HS-27A (cell line): Measurements from ENCODE around the gene PTDSS2.
"Not testable (repeated sequence)": the region's sequence is repeated elsewhere in the genome, so short reads cannot be mapped to it uniquely, and the experiment has no call there.

Experiments
- DNase-seq: peaks from one replicate; pipeline ENCODE4 v3.0.0-alpha.2; 2012; ENCODE audit warnings: low read depth, missing footprints

The PTDSS2 gene

DNA sequence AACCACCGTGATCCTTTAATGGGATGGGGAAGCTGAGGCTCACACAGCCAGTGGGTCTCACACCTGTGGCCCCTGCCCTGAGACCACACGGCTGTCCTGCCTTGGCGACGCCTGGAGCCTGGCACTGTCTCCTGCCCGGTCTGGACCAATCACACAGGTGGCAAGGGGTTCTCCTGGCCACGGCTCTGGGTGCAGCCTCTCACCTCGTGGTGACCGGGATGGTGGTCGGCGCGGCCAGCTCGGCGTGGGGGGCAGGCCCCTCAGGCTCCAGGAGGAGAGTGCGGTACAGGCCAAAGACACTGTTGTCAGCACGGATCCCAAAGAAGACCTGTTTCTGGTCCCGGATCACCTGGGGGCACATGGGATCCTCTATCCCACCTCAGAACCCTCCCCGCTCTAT is 17.0 kb upstream of the PTDSS2 start:
- DNase-seq = no peak

DNA sequence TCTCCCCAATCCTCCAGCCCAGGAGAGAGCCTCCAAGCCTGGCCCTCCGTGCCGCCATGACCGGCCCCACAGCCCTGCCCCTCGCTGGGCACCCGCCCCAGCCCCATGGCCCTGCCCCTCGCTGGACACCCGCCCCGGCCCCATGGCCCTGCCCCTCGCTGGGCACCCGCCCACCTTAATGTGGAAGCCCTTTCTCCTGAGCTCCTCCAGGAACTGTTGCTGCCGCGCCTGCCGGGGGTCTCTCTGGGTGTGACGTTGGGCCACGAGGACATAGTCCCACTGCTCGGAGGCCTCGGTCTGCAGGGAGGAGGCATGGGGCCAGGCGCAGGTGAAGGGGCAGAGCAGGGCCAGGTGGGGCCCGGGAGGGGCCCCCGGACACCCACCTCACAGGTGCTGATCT is 16.4 kb upstream of the PTDSS2 start:
- no peak for DNase-seq

DNA sequence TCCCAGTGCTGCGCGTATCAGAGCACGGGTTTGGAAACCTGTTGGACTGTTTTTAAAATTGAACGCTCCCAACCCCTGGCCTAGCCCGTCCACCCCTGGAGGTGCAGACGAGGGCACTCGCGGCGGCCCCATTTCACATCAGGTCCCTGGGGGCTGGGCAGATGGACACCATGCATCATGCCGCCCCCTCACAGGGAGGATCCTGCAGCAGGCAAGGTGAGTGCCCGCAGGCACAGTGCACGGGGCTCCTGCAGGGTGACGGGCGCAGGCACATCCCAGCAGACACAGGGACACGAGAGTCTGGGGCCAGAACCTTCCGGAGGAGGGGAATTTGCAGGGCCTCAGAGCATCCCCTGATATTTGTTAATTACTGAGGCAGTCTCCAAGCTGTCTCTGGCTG is 15.6 kb upstream of the PTDSS2 start:
- DNase-seq = no peak

DNA sequence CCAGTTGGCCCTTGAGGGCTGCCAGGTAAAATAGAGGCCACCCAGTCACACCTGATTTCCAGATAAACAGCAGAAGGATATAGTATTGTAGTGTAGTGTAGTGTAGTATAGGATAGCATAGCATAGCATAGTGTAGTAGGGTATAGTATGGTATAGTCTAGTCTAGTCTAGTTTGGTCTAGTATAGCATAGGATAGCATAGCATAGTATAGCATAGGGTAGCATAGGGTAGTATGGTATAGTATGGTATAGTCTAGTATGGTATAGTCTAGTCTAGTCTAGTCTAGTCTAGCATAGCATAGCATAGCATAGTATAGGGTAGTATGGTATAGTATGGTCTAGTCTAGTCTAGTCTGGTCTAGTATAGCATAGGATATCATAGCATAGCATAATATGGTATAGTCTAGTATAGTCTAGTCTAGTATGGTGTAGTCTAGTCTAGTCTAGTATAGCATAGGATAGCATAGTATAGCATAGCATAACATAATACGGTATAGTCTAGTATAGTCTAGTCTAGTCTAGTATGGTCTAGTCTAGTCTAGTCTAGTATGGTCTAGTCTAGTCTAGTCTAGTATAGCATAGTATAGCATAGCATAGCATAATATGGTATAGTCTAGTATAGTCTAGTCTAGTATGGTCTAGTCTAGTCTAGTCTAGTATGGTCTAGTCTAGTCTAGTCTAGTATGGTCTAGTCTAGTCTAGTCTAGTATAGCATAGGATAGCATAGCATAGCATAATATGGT is 14.9 kb upstream of the PTDSS2 start:
- DNase-seq = not testable (repeated sequence)

DNA sequence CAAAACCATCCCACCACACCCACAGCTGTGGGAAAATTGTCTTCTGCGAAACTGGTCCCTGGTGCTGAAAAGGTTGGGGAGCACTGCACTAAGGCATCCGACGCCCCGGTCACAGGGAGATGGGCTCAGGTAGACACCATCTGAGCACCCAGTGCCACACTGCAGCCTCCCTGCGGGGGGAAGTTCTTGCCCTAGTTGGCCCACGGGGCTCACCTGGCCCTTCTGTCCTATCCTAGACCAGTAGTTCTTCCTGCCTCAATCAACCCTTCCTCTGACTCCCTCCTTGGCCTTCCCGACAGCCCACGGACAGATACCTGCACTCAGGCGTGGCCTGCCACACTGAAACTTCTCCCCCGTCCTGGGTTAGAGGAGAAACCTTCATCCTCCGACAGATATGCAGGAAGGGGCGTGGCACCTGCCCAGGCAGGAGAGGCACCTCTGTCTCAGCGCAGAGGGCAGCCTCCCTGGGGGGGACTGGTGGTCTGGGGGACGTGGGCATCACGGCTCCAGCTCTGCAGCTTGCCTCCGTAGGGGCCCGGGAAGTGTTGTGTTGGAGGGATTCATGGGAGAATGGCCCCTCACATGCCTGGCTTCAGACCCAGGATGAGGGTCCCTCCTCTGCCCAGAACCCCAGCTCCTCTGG is 12.7 kb upstream of the PTDSS2 start:
- no peak for DNase-seq

DNA sequence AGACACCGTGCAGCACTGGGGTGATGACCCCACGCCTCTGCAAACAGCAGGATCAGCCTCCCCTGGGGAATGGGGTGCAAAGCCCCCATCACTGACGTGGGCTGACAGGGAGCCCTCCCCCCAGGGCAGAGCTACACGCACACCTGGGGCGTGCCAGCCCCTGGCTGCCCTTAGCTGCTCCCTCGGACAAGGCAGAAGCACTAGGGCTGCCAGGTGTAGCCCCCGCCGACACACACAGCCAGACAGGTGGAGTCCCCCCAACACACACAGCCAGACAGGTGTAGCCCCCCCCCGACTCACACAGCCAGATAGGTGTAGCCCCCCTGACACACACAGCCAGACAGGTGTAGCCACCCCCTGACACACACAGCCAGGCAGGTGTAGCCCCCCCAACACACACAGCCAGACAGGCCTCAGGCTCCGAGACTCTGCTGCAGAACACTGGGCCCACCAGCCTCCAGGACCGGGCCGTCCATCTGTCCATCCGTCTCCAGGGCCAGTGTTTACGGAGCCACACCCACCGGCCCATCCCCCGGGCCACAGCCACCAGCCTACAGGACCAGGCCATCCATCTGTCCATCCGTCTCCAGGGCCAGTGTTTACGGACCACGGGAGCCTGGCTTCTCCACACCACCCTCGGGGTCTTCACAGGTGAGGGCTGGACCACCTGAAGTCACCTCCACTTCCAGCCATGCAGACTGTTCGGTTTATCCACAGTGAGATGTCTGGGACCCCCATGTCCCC is 11.8 kb upstream of the PTDSS2 start:
- DNase-seq = no peak

DNA sequence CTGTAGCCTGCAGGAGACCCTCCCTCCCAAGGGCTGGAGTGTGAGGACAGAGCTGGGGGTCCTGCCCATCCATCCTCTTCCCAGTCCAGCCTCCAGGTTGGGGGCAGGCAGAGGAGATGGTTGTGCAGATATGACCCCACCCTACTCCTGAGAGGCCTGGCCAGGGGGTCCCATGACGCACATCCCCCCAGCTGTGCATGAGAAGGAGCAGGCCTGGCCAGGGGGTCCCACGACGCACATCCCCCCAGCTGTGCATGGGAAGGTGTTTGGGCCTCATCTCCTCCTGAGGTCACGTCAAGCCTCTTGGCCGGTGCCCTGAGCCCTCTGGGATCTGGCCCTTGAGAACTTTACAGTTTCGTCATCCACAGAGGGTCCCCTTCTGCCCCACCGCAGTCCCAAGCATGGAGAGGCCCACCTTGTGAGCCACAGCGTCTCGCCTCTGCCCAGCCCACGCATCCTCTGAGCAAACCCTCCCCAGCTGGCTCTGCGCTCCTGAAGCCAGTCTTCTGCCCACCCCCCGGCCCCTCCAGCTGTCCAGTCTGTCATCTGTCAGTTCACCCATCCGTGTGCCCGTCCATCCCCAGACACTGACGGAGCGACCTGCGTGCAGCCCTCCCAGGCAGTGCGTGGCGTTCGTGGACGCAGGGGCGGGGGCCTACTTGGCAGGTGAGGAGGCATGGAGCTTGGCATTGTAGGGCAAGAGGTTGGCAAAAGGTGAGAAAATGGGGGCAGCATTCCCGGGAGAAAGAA is 10.6 kb upstream of the PTDSS2 start:
- no peak for DNase-seq

DNA sequence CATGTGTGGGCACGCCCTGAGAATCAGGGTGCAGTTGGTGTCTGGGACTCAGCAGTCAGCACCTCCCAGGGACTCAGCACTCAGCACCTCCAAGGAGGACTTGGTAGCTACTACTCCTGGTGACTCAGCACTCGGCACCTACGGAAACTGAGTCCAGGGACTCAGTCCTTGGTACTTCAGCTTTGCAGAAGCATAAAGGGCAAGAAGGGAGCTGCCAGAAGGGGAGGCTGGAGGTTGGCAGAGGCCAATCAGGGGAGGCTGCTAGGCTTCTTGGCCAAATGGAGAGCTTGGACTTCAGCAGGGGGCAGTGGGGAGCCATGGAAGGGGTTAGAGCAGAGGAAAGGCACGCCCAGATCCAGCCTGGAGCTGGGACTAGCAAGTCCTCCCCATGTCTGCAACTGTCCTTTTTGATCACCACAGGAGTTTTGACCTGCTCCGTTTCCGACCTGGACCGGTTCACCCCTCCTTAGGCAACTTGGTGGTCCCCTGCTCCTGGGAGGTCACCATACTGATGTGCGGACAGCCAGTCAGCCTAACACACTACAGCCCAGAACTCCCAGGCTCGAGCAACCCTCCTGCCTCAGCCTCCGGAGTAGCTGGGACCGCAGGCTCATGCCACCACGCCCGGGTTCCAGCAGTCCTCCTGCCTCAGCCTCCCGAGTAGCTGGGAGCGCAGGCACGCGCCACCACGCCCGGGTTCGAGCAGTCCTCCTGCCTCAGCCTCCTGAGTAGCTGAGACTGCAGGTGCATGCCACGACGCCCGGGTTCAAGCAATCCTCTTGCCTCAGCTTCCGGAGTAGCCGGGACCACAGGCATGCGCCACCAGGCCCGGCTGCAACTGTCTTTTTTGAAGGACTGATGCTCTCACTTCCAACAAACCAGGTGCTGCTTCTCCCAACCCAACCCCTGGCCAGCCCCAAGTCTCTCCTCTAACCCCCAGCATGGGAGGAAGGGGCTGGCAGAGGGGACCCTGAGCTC is 9.7 kb upstream of the PTDSS2 start:
- DNase-seq = no peak

DNA sequence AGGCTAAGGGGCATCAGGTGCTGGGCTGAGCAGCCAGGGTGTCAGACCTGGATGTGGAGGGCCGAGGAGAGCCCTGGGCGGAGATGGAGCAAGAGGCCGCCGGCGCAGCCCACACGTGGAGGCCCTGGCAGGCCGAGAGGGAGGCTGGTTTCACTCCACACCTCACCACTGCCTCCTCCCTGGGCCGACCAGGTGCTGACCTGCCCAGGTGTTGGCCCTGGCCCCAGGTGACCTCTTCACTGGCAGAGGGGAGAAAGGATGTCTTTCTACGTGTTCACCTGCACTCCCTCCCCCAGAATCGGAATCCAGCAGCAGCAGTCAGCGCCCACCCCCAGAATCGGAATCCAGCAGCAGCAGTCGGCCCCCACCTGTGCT is 9.0 kb upstream of the PTDSS2 start:
- no peak for DNase-seq

DNA sequence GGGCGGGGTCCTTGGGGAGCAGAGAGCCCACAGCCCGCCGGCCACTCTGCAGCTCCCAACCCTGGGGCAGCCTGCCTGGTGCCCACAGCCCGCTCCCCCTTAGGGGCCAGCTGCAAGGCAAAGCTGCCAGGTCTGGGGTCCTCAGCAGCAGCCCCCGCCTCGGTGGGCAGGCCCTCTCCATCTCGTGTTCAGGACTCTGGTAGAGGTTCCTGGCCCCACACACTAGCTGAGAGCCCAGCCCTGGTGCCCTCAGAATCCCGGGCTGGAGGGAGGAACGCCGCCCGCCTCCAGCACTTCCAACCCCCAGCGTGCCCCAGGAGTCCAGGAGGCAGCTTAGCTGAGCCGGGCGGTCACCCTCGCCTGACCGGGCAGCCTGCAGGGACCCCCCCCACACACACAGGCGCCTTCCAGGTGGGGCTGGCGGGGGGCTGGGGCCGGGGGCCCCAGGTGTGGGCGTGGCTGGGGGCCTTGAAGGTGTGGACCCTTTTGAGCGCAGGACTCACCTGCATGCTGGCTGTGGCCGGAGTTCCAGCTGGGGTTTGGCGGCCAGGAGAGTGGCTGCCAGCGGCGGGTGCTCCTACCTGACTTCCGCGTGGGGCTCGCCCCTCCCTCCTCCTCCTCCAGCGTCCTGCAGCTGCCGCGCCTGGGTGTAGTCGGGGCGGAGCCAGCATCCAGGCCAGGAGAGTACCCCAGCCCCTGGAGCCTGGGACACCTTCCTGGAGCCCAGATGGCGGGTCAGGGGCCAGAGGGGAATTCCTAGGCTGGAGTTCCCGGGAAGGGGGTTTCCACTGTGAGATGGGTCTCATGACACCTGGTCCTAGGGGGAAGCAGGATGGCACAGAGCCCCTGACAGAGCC is 8.4 kb upstream of the PTDSS2 start, which contains the start of gene ANO9:
ANO9 (minus strand) TSS at position 594 of the 857 bp plus-strand sequence; CDS start at position 509, 85 bp downstream.
- DNase-seq = no peak

DNA sequence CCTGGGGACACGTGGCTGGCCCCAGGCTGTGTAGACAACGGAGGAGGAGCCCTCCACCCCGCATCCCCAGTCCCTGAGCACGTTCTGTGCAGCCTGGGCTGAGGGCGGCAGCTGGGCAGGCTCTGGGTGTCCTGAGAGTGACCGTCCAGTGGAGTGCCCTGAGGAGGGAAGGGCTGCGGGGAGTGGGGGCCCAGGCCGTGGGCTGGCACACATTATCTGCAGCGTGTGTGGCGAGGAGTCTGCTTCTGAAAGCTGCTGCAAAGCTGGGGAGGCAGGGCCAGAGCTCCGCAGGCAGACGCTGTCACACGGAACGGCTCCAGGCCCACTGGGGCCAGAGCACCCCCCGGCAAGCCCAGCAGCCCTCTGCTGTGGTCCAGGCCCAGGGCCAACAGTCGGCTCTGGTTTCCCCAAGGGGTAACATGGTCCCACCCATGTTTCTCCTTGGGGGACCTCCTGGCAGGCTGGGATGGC is 7.4 kb upstream of the PTDSS2 start:
- DNase-seq = no peak

DNA sequence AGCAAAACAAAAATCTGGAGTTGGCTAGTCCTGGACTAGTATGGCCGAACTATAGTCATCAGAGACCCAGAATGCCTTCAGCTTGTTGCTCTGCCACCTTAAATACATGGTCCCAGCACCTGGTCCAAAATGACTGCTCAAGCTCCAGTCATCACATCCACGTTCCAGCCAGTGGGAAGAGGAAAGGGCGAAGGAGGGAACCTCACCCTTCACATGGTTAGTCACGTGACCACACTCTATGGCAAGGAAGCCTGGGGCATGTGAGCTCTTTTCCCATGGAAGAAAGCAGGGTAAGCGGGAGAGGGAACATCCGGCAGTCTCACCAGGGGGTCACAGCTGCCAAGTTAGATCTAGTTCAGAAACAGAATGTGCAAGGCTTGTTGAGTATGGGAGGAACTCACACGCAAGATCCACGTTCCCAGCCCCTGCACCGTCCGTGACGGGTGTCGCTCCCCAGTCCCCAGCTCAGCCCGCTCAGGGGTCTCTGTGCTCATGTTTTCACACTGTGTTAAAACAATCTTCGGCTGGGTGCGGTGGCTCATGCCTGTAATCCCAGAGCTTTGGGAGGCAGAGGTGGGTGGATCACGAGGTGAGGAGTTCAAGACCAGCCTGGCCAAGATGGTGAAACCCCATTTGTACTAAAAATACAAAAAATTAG is 6.4 kb upstream of the PTDSS2 start:
- no peak for DNase-seq

DNA sequence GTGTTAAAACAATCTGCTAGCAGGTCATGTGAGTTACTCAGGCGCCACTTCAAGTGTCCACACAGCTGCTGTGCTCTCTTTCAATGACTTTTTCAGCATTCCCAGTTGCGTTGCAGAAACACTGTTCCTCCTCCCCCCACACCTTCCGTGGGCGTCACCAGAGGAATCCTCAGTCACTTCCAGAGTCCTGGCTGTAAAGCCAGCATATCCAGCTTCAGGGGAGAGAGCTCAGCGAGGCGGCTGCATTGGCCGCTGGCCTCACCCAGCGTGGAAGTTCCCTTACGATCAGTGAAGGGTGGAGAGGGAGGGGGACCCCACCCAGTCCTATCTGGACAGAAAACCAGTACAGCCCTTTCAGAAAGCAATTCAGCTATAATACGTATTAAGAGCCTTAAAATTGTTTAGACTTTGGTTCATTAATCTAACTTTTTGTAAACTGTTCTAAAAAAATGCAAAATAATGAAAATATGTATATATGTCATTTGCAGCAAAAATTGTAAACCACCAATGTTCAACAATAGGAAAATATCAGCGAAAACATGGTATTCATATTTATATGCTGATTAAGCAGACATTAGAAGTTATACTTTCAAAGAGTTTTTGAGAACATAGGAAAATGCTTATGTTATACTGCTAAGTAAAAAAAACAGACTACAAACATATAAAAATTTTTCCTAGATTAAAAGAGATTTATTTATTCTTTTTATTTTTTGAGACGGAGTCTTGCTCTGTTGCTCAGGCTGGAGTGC is 5.5 kb upstream of the PTDSS2 start:
- no peak for DNase-seq

DNA sequence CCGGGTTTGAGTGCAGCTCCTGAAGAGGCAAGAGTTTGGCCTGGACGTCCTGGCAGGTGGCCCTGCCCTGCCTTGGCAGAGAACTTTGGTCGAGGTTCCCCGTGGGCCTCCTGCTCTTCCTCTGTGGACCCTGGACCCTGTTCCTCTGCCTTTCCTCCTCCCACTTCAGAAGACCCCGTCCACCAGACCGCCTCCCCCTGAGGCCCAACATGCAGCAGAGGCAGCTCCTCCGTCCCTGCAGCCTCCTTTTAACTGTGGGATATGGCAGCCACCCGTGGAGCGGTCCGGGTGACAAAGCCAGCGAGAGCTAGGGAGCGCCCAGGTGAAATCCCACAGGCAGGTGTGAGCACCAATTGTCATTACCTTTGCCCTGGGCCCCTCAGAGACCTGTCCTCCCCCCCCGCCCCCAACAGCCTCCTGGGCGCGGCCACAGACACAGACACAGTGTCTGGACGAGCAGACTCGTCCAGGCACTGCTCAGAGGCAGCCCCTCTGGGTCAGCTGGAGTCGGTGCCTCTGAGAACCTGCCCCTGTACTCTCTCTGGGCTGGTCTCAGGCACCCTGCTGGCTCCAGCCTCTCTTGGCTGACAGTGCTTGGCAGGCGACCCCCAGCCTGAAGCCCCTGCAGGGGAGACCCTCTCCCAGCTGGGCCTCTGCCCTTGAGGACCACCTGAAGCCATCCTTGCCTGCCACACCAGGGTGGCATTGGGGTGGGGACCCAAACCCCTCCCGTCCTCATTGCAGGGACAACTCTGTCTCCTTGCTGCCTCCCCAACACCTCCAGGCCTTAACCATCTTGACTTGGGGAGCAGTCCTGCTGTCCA is 4.1 kb upstream of the PTDSS2 start:
- no peak for DNase-seq

DNA sequence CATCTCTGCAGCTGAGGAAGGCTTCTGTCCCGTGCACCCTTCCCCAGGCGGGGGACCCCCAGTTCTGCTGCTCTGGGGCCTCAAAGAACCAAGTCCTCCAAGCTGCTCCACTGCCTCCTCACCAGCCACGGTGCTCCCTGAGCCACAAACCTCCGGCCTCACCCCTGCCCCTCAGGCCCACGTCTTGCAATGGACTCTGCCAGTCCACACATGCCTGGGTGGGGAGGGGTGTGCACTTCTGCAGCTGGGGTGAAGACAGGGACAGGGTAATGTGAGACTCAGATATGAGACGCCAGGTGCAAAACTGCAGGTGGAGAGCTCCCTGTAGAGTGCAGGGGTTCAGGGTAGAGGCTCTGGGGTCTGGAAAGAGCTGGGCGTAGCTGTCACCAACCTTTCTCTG is 3.2 kb upstream of the PTDSS2 start:
- DNase-seq = no peak

DNA sequence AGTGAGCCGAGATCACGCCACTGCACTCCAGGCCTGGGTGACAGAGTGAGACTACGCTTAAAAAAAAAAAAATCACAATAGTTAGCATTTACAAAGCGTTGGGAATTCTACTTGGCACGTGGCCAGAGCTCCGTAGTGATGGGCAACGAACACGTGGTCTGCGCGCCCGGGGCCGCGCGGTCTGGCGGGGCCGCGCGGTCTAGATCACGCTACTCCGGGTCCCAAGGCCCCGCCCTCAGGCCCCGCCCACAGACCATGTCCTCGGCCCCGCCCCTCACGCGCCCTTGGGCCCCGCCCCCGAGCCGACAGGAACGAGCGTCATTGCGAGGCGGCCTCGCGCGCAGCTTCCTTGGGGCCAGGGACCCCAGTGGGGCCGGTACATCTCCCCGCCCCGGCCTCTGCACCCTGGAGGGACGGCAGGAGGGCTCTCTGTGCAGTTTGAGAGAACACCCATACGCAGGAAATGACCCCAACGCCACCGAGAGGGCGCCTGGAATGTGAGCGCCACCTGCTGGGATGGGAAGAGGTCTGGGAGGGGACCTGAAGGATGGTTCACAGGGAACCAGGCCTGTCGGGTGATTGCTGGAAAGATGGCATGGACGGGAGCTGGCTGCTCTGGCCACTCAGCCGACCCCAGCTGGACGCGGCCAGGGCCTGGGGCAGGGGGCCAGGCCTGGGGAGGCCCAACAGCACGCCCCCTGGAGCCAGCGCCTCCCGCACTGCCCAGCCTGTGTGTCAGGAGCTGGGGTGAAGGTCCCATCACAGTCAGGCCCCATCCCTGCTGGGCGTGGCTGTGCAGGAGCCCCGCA is 2.0 kb upstream of the PTDSS2 start:
- DNase-seq = peak; percentile 85
